ENCODE results near the gene URGCP.
A peak's percentile ranks its signal among the peaks of the same experiment; 100 is the strongest.

URGCP gene

DNA sequence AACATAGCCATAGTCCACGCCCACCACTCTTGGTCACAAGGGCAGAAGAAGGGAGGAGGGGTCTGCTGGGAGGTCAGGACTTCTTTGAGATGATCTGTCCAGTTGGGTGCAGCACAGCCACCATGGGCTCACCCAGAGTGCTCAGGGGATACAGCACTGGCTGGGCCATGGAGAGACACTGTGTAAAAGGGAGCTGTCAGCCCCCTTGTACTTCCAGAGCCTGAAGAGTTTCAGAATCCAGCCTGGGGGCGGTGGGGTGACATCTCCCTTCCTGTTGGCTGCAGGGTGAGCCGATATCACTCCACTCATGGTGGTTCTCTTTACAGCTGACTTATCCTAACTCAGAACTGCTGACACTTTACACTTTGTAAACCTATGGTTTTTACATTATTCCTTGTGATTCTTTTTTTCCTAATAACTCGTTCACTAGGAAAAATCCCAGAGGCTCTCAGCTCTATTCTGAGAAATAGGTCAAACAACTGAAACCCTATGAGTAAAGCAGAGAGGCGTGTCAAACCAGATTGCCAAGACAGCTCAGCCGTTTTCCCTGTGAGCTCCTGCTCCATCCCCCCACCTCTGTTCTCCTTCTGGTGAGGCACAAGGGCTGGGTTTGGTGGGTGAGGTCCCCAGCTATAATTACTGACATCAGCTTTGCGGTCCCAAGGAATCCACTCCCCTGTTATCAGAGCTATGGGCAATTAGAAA, 33.8 kb downstream of the URGCP start:
- peak; percentile 90 for DNase-seq
- Histone ChIP-seq H3K27ac (ENCODE audit: low read length, poor library complexity, severe bottlenecking) (no peak overlapping the region), H3K4me1 (ENCODE audit: control insufficient read depth, insufficient read depth, low read depth, low read length) (peaks cover 16% of the 10 kb centered on the region), H2BK5ac (ENCODE audit: low read depth, low read length, poor library complexity, severe bottlenecking) (no peak overlapping the region), H3K9me3 (ENCODE audit: control insufficient read depth, low read length) (no peaks in the 10 kb centered on the region), H2AK5ac (ENCODE audit: low read length, severe bottlenecking) (peak overlapping the region; percentile 66), H4K8ac (ENCODE audit: low read length) (peak overlapping the region; percentile 19), H2BK15ac (ENCODE audit: low read depth, poor library complexity, severe bottlenecking) (no peak overlapping the region), H3K14ac (ENCODE audit: low read length in 2 of 2) (no peak overlapping the region), H3K27me3 (ENCODE audit: control insufficient read depth in 1 of 2, insufficient read depth in 1 of 2, low read length in 2 of 2) (no peaks in the 10 kb centered on the region), H2AFZ (ENCODE audit: low read depth, low read length) (no peak overlapping the region), H3K4me2 (ENCODE audit: low read length, poor library complexity, severe bottlenecking) (no peak overlapping the region), H3K18ac (ENCODE audit: low read depth in 1 of 2, low read length in 2 of 2) (no peak overlapping the region), H3K79me1 (replicated peaks; ENCODE audit: low read length, poor library complexity, severe bottlenecking) (peaks cover 32% of the 10 kb centered on the region), H3K23ac (ENCODE audit: low read length in 2 of 2) (no peak overlapping the region), H2BK12ac (ENCODE audit: low read length in 2 of 2) (peak overlapping the region in 1 of 2 experiments; percentile 79), H3K9ac (ENCODE audit: low read length) (peak overlapping the region; percentile 84), H3K4ac (ENCODE audit: low read depth in 1 of 2, low read length in 2 of 2) (no peak overlapping the region), H3K36me3 (ENCODE audit: control insufficient read depth in 1 of 2, insufficient read depth in 2 of 2, low read depth in 1 of 2, low read length in 2 of 2) (peaks cover 34 to 41% of the 10 kb centered on the region in 2 experiments), H2BK120ac (ENCODE audit: low read depth, low read length) (peak overlapping the region; percentile 71), H4K91ac (ENCODE audit: low read length) (no peak overlapping the region), H3K4me3 (ENCODE audit: insufficient read depth in 1 of 2, low read depth in 1 of 2, low read length in 2 of 2) (peak overlapping the region in 1 of 2 experiments; percentile 59)
- WGBS: 70% methylated on average over 7 of the region's 7 CpGs

DNA sequence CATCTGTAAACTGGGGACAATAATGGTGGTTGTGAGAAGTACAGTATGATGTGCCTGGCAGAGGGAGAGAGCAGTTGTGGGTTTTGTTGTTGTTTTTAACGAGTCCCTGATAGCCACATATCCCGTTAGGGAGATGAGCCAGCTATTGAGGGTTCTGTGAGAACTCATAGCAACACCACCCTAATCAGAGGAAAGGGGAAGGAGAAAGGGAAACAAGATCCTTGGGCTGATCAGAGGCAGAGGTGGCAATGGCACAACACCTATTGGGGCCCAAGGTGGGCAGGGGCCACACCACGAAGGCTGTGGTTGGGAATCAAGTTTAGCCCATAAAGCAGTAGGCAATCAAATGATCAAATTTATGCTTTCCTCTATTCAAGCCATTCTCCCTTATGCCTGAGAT, 35.3 kb downstream of the URGCP start:
- Histone ChIP-seq H3K4ac (ENCODE audit: low read depth in 1 of 2, low read length in 2 of 2) (no peak overlapping the region), H3K18ac (ENCODE audit: low read depth in 1 of 2, low read length in 2 of 2) (peak overlapping the region in 1 of 2 experiments; percentile 21), H3K79me1 (replicated peaks; ENCODE audit: low read length, poor library complexity, severe bottlenecking) (peaks cover 21% of the 10 kb centered on the region), H3K4me1 (ENCODE audit: control insufficient read depth, insufficient read depth, low read depth, low read length) (peaks cover 16% of the 10 kb centered on the region), H2BK120ac (ENCODE audit: low read depth, low read length) (no peak overlapping the region), H2BK5ac (ENCODE audit: low read depth, low read length, poor library complexity, severe bottlenecking) (no peak overlapping the region), H3K14ac (ENCODE audit: low read length in 2 of 2) (no peak overlapping the region), H2AK5ac (ENCODE audit: low read length, severe bottlenecking) (peak overlapping the region; percentile 99), H4K91ac (ENCODE audit: low read length) (no peak overlapping the region), H3K4me3 (ENCODE audit: insufficient read depth in 1 of 2, low read depth in 1 of 2, low read length in 2 of 2) (no peak overlapping the region), H3K27ac (ENCODE audit: low read length, poor library complexity, severe bottlenecking) (peak overlapping the region; percentile 38), H3K9me3 (ENCODE audit: control insufficient read depth, low read length) (no peaks in the 10 kb centered on the region), H4K8ac (ENCODE audit: low read length) (no peak overlapping the region), H3K23ac (ENCODE audit: low read length in 2 of 2) (no peak overlapping the region), H3K36me3 (ENCODE audit: control insufficient read depth in 1 of 2, insufficient read depth in 2 of 2, low read depth in 1 of 2, low read length in 2 of 2) (peaks cover 28 to 38% of the 10 kb centered on the region in 2 experiments), H3K9ac (ENCODE audit: low read length) (no peak overlapping the region), H3K27me3 (ENCODE audit: control insufficient read depth in 1 of 2, insufficient read depth in 1 of 2, low read length in 2 of 2) (no peaks in the 10 kb centered on the region), H2BK15ac (ENCODE audit: low read depth, poor library complexity, severe bottlenecking) (no peak overlapping the region), H2BK12ac (ENCODE audit: low read length in 2 of 2) (no peak overlapping the region), H3K4me2 (ENCODE audit: low read length, poor library complexity, severe bottlenecking) (no peak overlapping the region), H2AFZ (ENCODE audit: low read depth, low read length) (no peak overlapping the region)
- no peak for DNase-seq
- 100% methylated on average over 1 of the region's 3 CpGs for WGBS

DNA sequence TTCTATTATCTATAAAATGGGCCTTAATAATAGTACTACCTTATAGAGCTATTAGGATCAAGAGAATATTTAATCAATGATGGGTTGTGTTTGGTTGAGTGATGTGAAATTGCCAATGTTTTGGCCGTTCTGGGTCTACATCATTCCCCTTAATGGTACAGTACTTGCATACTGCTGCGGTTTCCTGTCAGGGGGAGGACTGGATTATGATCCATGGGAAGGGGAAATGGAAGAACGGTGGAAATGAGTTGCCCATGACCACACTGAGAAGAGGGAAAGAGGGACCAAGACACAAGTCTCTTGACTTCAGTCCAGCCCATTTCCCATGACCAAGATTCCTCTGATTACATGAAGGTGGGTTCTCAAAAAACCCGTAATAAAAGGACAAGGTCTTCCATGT, 36.1 kb downstream of the URGCP start:
- H2AK5ac ChIP-seq (ENCODE audit: low read length, severe bottlenecking): no peak overlapping the region
- no peak overlapping the region for H2AFZ ChIP-seq (ENCODE audit: low read depth, low read length)
- H3K9me3 ChIP-seq (ENCODE audit: control insufficient read depth, low read length): no peaks in the 10 kb centered on the region
- 95% methylated on average over 4 of the region's 4 CpGs for WGBS
- no peak overlapping the region for H3K23ac ChIP-seq (ENCODE audit: low read length in 2 of 2)
- H2BK12ac ChIP-seq (ENCODE audit: low read length in 2 of 2): no peak overlapping the region
- H4K91ac ChIP-seq (ENCODE audit: low read length): no peak overlapping the region
- H3K4me1 ChIP-seq (ENCODE audit: control insufficient read depth, insufficient read depth, low read depth, low read length): peaks cover 16% of the 10 kb centered on the region
- no peaks in the 10 kb centered on the region for H3K27me3 ChIP-seq (ENCODE audit: control insufficient read depth in 1 of 2, insufficient read depth in 1 of 2, low read length in 2 of 2)
- H3K4ac ChIP-seq (ENCODE audit: low read depth in 1 of 2, low read length in 2 of 2): no peak overlapping the region
- H2BK120ac ChIP-seq (ENCODE audit: low read depth, low read length): no peak overlapping the region
- H2BK5ac ChIP-seq (ENCODE audit: low read depth, low read length, poor library complexity, severe bottlenecking): no peak overlapping the region
- H2BK15ac ChIP-seq (ENCODE audit: low read depth, poor library complexity, severe bottlenecking): no peak overlapping the region
- H3K9ac ChIP-seq (ENCODE audit: low read length): peak overlapping the region; percentile 99
- H4K8ac ChIP-seq (ENCODE audit: low read length): no peak overlapping the region
- H3K14ac ChIP-seq (ENCODE audit: low read length in 2 of 2): no peak overlapping the region
- peak overlapping the region in 1 of 2 experiments; percentile 94 for H3K4me3 ChIP-seq (ENCODE audit: insufficient read depth in 1 of 2, low read depth in 1 of 2, low read length in 2 of 2)
- peak overlapping the region; percentile 90 for H3K4me2 ChIP-seq (ENCODE audit: low read length, poor library complexity, severe bottlenecking)
- H3K79me1 ChIP-seq (replicated peaks; ENCODE audit: low read length, poor library complexity, severe bottlenecking): peaks cover 15% of the 10 kb centered on the region
- no peak for DNase-seq
- H3K36me3 ChIP-seq (ENCODE audit: control insufficient read depth in 1 of 2, insufficient read depth in 2 of 2, low read depth in 1 of 2, low read length in 2 of 2): peaks cover 24 to 36% of the 10 kb centered on the region in 2 experiments
- H3K27ac ChIP-seq (ENCODE audit: low read length, poor library complexity, severe bottlenecking): peak overlapping the region; percentile 100
- no peak overlapping the region for H3K18ac ChIP-seq (ENCODE audit: low read depth in 1 of 2, low read length in 2 of 2)

DNA sequence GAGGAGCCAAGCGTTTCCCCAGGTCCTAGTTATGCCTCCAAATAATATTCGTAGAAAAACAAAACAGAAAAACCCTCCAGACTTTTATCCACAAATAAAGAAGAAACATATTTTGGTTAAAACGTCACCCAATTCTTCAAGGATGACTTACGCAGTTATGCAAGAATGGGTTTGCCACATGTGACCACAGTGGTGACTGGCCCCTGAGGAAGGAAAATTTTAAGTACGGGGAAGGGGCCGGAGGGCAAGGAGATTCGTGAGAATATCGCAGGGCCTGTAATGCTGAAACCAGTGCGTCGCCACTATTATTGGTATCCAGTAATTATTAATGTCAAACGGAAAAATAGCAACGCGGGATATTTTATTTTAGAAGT, 36.5 kb downstream of the URGCP start:
- Histone ChIP-seq H2BK15ac (ENCODE audit: low read depth, poor library complexity, severe bottlenecking) (peak overlapping the region; percentile 73), H2BK120ac (ENCODE audit: low read depth, low read length) (no peak overlapping the region), H3K4ac (ENCODE audit: low read depth in 1 of 2, low read length in 2 of 2) (peak overlapping the region in 1 of 2 experiments; percentile 94), H3K4me1 (ENCODE audit: control insufficient read depth, insufficient read depth, low read depth, low read length) (peaks cover 16% of the 10 kb centered on the region), H2AK5ac (ENCODE audit: low read length, severe bottlenecking) (peak overlapping the region; percentile 76), H3K27ac (ENCODE audit: low read length, poor library complexity, severe bottlenecking) (peak overlapping the region; percentile 100), H3K4me3 (ENCODE audit: insufficient read depth in 1 of 2, low read depth in 1 of 2, low read length in 2 of 2) (peak overlapping the region; percentile 55 to 94), H3K9ac (ENCODE audit: low read length) (peak overlapping the region; percentile 99), H3K18ac (ENCODE audit: low read depth in 1 of 2, low read length in 2 of 2) (peak overlapping the region; percentile 86 to 97), H4K8ac (ENCODE audit: low read length) (peak overlapping the region; percentile 84), H3K79me1 (replicated peaks; ENCODE audit: low read length, poor library complexity, severe bottlenecking) (peaks cover 12% of the 10 kb centered on the region), H3K27me3 (ENCODE audit: control insufficient read depth in 1 of 2, insufficient read depth in 1 of 2, low read length in 2 of 2) (no peaks in the 10 kb centered on the region), H3K36me3 (ENCODE audit: control insufficient read depth in 1 of 2, insufficient read depth in 2 of 2, low read depth in 1 of 2, low read length in 2 of 2) (peaks cover 21 to 35% of the 10 kb centered on the region in 2 experiments), H3K23ac (ENCODE audit: low read length in 2 of 2) (no peak overlapping the region), H2BK5ac (ENCODE audit: low read depth, low read length, poor library complexity, severe bottlenecking) (peak overlapping the region; percentile 96), H3K9me3 (ENCODE audit: control insufficient read depth, low read length) (no peaks in the 10 kb centered on the region), H2BK12ac (ENCODE audit: low read length in 2 of 2) (no peak overlapping the region), H4K91ac (ENCODE audit: low read length) (peak overlapping the region; percentile 81), H2AFZ (ENCODE audit: low read depth, low read length) (peak overlapping the region; percentile 65), H3K14ac (ENCODE audit: low read length in 2 of 2) (peak overlapping the region in 1 of 2 experiments; percentile 72), H3K4me2 (ENCODE audit: low read length, poor library complexity, severe bottlenecking) (peak overlapping the region; percentile 90)
- peak; percentile 96 for DNase-seq
- 44% methylated on average over 13 of the region's 13 CpGs for WGBS

All from mesenchymal stem cell (in vitro differentiated cells and primary cell).